NCI-H2196 (cell line): Measurements from ENCODE around the gene NTN1.
"Not testable (repeated sequence)": the region's sequence is repeated elsewhere in the genome, so short reads cannot be mapped to it uniquely, and the experiment has no call there.

Source experiments
- DNase-seq: peaks from one replicate; lab custom pipeline; 2025; ENCODE audit not compliant: unreplicated experiment; lab: John Stamatoyannopoulos, UW

NTN1 gene

GRCh38 chr17:9021158-9021991, at the start of gene NTN1:
NTN1 (plus strand) TSS chr17:9021510; CDS start chr17:9022374, 864 bp downstream.
- no peak for DNase-seq

- no peak for DNase-seq
These were observed 46.1 kb upstream of the NTN1 start for GRCh38 chr17:8975091-8975725.

- no peak for DNase-seq
These were observed 44.7 kb upstream of the NTN1 start for GRCh38 chr17:8976638-8977037.

GRCh38 chr17:8979715-8980114, 41.6 kb upstream of the NTN1 start:
- no peak for DNase-seq

- DNase-seq, result no peak
These were observed 39.9 kb upstream of the NTN1 start for GRCh38 chr17:8981443-8981842.

- not testable (repeated sequence) for DNase-seq
These were observed 37.1 kb upstream of the NTN1 start for GRCh38 chr17:8984225-8984624.

GRCh38 chr17:8985054-8985701, 36.1 kb upstream of the NTN1 start:
- no peak for DNase-seq

GRCh38 chr17:8986295-8986694, 35.0 kb upstream of the NTN1 start:
- DNase-seq, result no peak

GRCh38 chr17:8988263-8988935, 32.9 kb upstream of the NTN1 start:
- not testable (repeated sequence) for DNase-seq

- DNase-seq, result peak; percentile 50
These were observed 29.6 kb upstream of the NTN1 start for GRCh38 chr17:8991514-8992285.

- peak; percentile 21 for DNase-seq
These were observed 27.0 kb upstream of the NTN1 start for GRCh38 chr17:8994319-8994718.

- no peak for DNase-seq
These were observed 25.6 kb upstream of the NTN1 start for GRCh38 chr17:8995711-8996110.

GRCh38 chr17:8997994-8998628, 23.2 kb upstream of the NTN1 start:
- no peak for DNase-seq

GRCh38 chr17:9001559-9001958, 19.8 kb upstream of the NTN1 start:
- DNase-seq, result no peak

GRCh38 chr17:9002227-9002605, 19.1 kb upstream of the NTN1 start:
- DNase-seq, result no peak

GRCh38 chr17:9002606-9003354, 18.5 kb upstream of the NTN1 start:
- DNase-seq, result no peak

GRCh38 chr17:9003355-9004131, 17.8 kb upstream of the NTN1 start:
- DNase-seq, result no peak

GRCh38 chr17:9004132-9004960, 17.0 kb upstream of the NTN1 start:
- DNase-seq, result no peak
